KBM-7 (cell line): ENCODE measurements around the gene ENOX1.
"Not testable (repeated sequence)": the region's sequence is repeated elsewhere in the genome, so short reads cannot be mapped to it uniquely, and the experiment has no call there.

ENCODE experiments used
- DNase-seq: peaks from one replicate; pipeline ENCODE4 v3.0.0-alpha.2; 2015
- in situ Hi-C: fragments of 300-500 bp; cut with MboI; formaldehyde crosslinking; loops from 2 replicates; pipeline ENCODE4 v1.14.3; 2020; ENCODE audit warnings: low sequenced_read_pairs, low pct_unique_long_range_greater_than_20kb, mixed read lengths

Gene ENOX1

GRCh38 chr13:43356567-43356966, 430.2 kb downstream of the ENOX1 start:
- in situ Hi-C loops = no loop called here
- no peak for DNase-seq

GRCh38 chr13:43355774-43356173, 431.0 kb downstream of the ENOX1 start:
- in situ Hi-C loops = no loop called here
- no peak for DNase-seq

- in situ Hi-C loops = no loop called here
- DNase-seq = no peak
These were observed 432.4 kb downstream of the ENOX1 start for GRCh38 chr13:43354153-43354945.

GRCh38 chr13:43353631-43354030, 433.1 kb downstream of the ENOX1 start:
- in situ Hi-C loops = no loop called here
- no peak for DNase-seq

- DNase-seq, in situ Hi-C loops: not testable (repeated sequence)
These were observed 435.2 kb downstream of the ENOX1 start for GRCh38 chr13:43351612-43352011.

GRCh38 chr13:43348397-43348796, 438.4 kb downstream of the ENOX1 start:
- no peak for DNase-seq
- in situ Hi-C loops = no loop called here

- in situ Hi-C loops = no loop called here
- DNase-seq = no peak
These were observed 438.9 kb downstream of the ENOX1 start for GRCh38 chr13:43347877-43348276.

GRCh38 chr13:43346427-43346826, 440.3 kb downstream of the ENOX1 start:
- in situ Hi-C loops = no loop called here
- DNase-seq = no peak

- in situ Hi-C loops = no loop called here
- no peak for DNase-seq
These were observed 443.1 kb downstream of the ENOX1 start for GRCh38 chr13:43343645-43344044.

GRCh38 chr13:43339805-43340550, 446.8 kb downstream of the ENOX1 start:
- in situ Hi-C loops = no loop called here
- no peak for DNase-seq

- in situ Hi-C loops = no loop called here
- no peak for DNase-seq
These were observed 447.5 kb downstream of the ENOX1 start for GRCh38 chr13:43339145-43339804.

GRCh38 chr13:43335764-43336163, 451.0 kb downstream of the ENOX1 start:
- in situ Hi-C loops = no loop called here
- DNase-seq = no peak

GRCh38 chr13:43333176-43333575, 453.6 kb downstream of the ENOX1 start:
- in situ Hi-C loops = no loop called here
- DNase-seq = no peak

GRCh38 chr13:43331672-43332071, 455.1 kb downstream of the ENOX1 start:
- no peak for DNase-seq

GRCh38 chr13:43329702-43330101, 457.1 kb downstream of the ENOX1 start:
- in situ Hi-C loops = no loop called here
- DNase-seq = no peak

More at GRCh38 chr13:43331672-43332071, 455.1 kb downstream of the ENOX1 start:
- in situ Hi-C loops = no loop called here

- in situ Hi-C loops = no loop called here
- DNase-seq = no peak
These were observed 457.9 kb downstream of the ENOX1 start for GRCh38 chr13:43328907-43329306.

- no peak for DNase-seq
- in situ Hi-C loops = no loop called here
These were observed 460.7 kb downstream of the ENOX1 start for GRCh38 chr13:43326100-43326499.

GRCh38 chr13:43325636-43326035, 461.1 kb downstream of the ENOX1 start:
- DNase-seq = no peak
- in situ Hi-C loops = no loop called here

- in situ Hi-C loops = no loop called here
These were observed 462.6 kb downstream of the ENOX1 start for GRCh38 chr13:43324129-43324528.

More at GRCh38 chr13:43324129-43324528, 462.6 kb downstream of the ENOX1 start:
- no peak for DNase-seq
